ENCODE results near the gene CANT1.

GRCh38 chr17:79050551-79050950 is 41.0 kb upstream of the CANT1 start:
- no peak for TF ChIP-seq CTCF (IDR thresholded peaks at IDR 0.05; ENCODE audit: insufficient read depth, low read depth, low read length)
- no peak for TF ChIP-seq EZH2 (IDR thresholded peaks at IDR 0.05; ENCODE audit: insufficient read depth, low read length)

Data from astrocyte (in vitro differentiated cells and primary cell).